GM12891 (cell line): ENCODE data around the gene FJX1.
A peak's percentile ranks its signal among the peaks of the same experiment; 100 is the strongest.

ENCODE experiments used
- DNase-seq: peaks from one replicate; pipeline ENCODE4 v3.0.0; 2011; ENCODE audit warnings: low spot score; ENCODE audit not compliant: insufficient read length
- FAIRE-seq: peaks from 2 replicates; lab custom pipeline; 2011; peaks lifted over from hg19 to GRCh38; lab: Jason Lieb, UNC
- PAX5 ChIP-seq: IDR thresholded peaks from 2 replicates; pipeline ENCODE4 v1.6.1; 2011; ENCODE audit warnings: low read length, moderate library complexity, mild to moderate bottlenecking; ENCODE audit not compliant: insufficient read depth, severe bottlenecking
- POLR2A ChIP-seq: IDR thresholded peaks from 2 replicates; pipeline ENCODE4 v1.6.1; 2011; ENCODE audit warnings: low read depth, low read length, control low read depth
- POLR2AphosphoS5 ChIP-seq: IDR thresholded peaks from 2 replicates; pipeline ENCODE4 v1.6.1; 2011; ENCODE audit warnings: low read depth, low read length, control low read depth
- POU2F2 ChIP-seq: IDR thresholded peaks from 2 replicates; pipeline ENCODE4 v1.6.1; 2011; ENCODE audit warnings: low read depth, mild to moderate bottlenecking, control low read depth, low read length, moderate library complexity
- SPI1 ChIP-seq: IDR thresholded peaks from 2 replicates; pipeline ENCODE4 v1.6.1; 2011; ENCODE audit warnings: low read depth, low read length, control low read depth
- TAF1 ChIP-seq: IDR thresholded peaks from 2 replicates; pipeline ENCODE4 v1.6.1; 2011; ENCODE audit warnings: low read depth, low read length, control low read depth

The FJX1 gene

GRCh38 chr11:35619116-35619854, 1.0 kb downstream of the FJX1 start:
- DNase-seq (peak; percentile 45), FAIRE-seq (peak; percentile 86)
- TF ChIP-seq SPI1 (no peak), POU2F2 (no peak), POLR2AphosphoS5 (no peak), PAX5 (no peak), TAF1 (no peak), POLR2A (no peak)

DNA sequence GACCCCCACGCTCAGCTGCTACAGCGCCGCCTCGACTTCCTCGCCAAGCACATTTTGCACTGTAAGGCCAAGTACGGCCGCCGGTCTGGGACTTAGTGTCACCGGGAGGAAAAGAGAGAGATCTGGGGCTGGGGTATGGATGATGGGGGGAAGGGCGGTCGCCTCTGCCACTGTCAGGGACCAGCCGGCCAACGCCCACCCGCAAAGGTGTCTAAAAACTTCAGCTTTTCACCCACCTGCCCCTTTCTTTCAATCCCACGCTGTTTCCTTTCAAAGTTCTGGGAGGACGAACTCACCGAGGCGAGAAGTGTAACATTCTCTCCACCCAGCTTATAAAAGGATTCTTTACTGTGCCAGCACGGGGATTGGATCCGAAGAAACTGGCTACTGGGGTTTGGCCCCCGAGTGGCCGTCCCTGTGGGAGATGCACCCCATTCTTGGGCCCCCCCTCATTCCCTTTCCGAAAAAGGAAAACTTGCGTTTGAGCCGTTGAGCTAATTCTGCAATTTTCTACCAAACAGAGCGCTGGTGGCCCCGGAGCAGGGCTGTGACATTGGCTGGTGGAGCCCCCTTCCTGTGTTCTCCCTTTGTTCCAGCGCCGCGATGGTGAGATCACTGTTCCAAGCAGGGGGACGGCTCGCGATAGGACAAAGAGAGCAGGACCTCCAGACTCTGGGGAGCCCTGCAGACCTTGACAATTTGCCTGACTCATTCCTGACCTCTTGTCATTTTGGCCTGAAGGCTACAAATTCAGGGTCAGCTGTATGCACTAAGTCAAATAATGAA, 1.8 kb downstream of the FJX1 start:
- DNase-seq, result no peak
- TF ChIP-seq PAX5 (no peak), TAF1 (no peak), POU2F2 (no peak), POLR2AphosphoS5 (no peak), SPI1 (no peak), POLR2A (no peak)
- no peak for FAIRE-seq

DNA sequence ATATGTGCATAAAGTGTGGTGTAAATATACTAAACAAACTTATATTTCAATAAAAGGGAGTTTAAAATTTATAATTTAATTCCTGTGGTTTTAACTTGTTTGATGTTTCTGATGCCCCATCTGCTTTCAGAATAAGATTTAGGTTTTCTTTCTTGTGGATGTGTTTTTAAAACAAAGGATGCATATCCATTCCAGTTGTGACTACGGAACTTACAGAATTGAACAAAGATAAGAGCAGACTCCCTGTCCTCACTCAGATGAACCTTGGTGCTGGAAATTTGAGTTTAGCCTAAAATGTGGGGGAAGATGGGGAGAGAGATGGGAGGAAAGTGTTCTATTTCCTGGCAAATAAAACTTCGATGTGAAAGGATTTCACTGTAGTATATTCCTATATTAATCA, 2.5 kb downstream of the FJX1 start:
- DNase-seq (no peak), FAIRE-seq (no peak)
- no peak for TF ChIP-seq PAX5
- TF ChIP-seq TAF1, result no peak
- TF ChIP-seq SPI1, result no peak
- TF ChIP-seq POU2F2, result no peak
- TF ChIP-seq POLR2A, result no peak
- TF ChIP-seq POLR2AphosphoS5, result no peak

GRCh38 chr11:35621620-35622019, 3.4 kb downstream of the FJX1 start:
- no peak for DNase-seq
- no peak for FAIRE-seq
- TF ChIP-seq POLR2AphosphoS5, result no peak
- no peak for TF ChIP-seq PAX5
- TF ChIP-seq TAF1, result no peak
- TF ChIP-seq POU2F2, result no peak
- TF ChIP-seq POLR2A, result no peak
- TF ChIP-seq SPI1, result no peak

- TF ChIP-seq SPI1 (no peak), POU2F2 (no peak), PAX5 (no peak), POLR2AphosphoS5 (no peak), POLR2A (no peak), TAF1 (no peak)
- DNase-seq (no peak), FAIRE-seq (no peak)
These were observed 3.8 kb downstream of the FJX1 start for GRCh38 chr11:35622070-35622469.

- DNase-seq (no peak), FAIRE-seq (no peak)
- TF ChIP-seq TAF1, result no peak
- no peak for TF ChIP-seq POU2F2
- TF ChIP-seq POLR2AphosphoS5, result no peak
- TF ChIP-seq POLR2A, result no peak
- no peak for TF ChIP-seq PAX5
- TF ChIP-seq SPI1, result no peak
These were observed 5.4 kb downstream of the FJX1 start for GRCh38 chr11:35623621-35624168.

- DNase-seq (no peak), FAIRE-seq (no peak)
- no peak for TF ChIP-seq POLR2A
These were observed 6.1 kb downstream of the FJX1 start for GRCh38 chr11:35624316-35624715.

DNA sequence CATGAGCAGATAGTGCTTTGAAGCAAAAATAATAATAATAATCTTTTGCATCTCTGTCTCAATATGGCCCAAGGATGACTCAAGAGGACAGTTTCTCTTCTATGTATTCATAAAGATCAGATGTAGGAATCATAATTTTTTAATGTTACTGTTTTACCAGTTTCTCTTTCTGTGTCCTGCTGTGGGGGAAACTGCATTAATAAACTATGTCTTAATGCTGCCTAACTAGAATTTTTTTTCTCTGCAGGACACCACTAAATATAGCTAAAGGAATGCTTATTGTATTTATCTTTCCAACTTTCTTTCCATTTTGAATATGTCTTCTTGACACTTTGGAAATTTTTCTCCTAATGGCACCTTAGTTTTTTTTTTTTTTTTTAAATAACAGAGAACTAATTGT, 6.5 kb downstream of the FJX1 start:
- DNase-seq (no peak), FAIRE-seq (no peak)
- TF ChIP-seq TAF1, result no peak
- no peak for TF ChIP-seq POLR2AphosphoS5
- no peak for TF ChIP-seq POU2F2
- no peak for TF ChIP-seq SPI1
- no peak for TF ChIP-seq PAX5
- no peak for TF ChIP-seq POLR2A

- no peak for TF ChIP-seq TAF1
- no peak for TF ChIP-seq POLR2A
- TF ChIP-seq PAX5, result no peak
- no peak for TF ChIP-seq POU2F2
- no peak for TF ChIP-seq SPI1
- no peak for TF ChIP-seq POLR2AphosphoS5
- no peak for FAIRE-seq
These were observed 8.2 kb downstream of the FJX1 start for GRCh38 chr11:35626501-35626900.

More at GRCh38 chr11:35626501-35626900, 8.2 kb downstream of the FJX1 start:
- DNase-seq, result no peak
